ENCODE data around the gene VSIG8. TPM values are rescaled to one million over a fixed set of nuclear protein-coding genes. Genes with fewer than 3 reads are reported as not detected.
"Not testable (repeated sequence)": the region's sequence is repeated elsewhere in the genome, so short reads cannot be mapped to it uniquely, and the experiment has no call there.

The VSIG8 gene
- total and polyA plus RNA-seq, 9 donors = 0.06 to 0.48 (median 0.22) TPM; not detected in 3

DNA sequence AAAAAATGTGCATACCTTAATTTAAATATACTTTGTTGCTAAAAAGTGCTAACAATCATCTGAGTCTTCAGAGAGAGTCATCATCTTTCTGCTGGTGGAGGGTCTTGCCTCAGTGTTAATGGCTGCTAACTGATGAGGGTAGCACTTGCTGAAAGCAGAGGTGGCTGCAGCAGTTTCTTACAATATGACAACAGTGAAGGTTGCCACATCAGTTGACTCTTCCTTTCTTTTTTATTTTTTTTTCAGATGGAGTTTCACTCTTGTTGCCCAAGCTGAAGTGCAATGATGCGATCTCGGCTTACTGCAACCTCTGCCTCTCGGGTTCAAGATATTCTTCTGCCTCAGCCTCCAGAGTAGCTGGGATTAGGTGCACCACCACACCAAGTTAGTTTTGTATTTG is 40.1 kb upstream of the VSIG8 start:
- H3K4me1 ChIP-seq (ENCODE audit: insufficient read depth) = peaks cover 4% of the 10 kb centered on the region
- H3K27ac ChIP-seq = no peak overlapping the region
- TF ChIP-seq EP300 (IDR thresholded peaks at IDR 0.05) (no peak), POLR2A (IDR thresholded peaks at IDR 0.05) (no peak)
- TF ChIP-seq, protein P1, sequence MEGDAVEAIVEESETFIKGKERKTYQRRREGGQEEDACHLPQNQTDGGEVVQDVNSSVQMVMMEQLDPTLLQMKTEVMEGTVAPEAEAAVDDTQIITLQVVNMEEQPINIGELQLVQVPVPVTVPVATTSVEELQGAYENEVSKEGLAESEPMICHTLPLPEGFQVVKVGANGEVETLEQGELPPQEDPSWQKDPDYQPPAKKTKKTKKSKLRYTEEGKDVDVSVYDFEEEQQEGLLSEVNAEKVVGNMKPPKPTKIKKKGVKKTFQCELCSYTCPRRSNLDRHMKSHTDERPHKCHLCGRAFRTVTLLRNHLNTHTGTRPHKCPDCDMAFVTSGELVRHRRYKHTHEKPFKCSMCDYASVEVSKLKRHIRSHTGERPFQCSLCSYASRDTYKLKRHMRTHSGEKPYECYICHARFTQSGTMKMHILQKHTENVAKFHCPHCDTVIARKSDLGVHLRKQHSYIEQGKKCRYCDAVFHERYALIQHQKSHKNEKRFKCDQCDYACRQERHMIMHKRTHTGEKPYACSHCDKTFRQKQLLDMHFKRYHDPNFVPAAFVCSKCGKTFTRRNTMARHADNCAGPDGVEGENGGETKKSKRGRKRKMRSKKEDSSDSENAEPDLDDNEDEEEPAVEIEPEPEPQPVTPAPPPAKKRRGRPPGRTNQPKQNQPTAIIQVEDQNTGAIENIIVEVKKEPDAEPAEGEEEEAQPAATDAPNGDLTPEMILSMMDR (IDR thresholded peaks at IDR 0.05) = no peak
- H3K9me3 ChIP-seq = no peaks in the 10 kb centered on the region
- H3K36me3 ChIP-seq = no peaks in the 10 kb centered on the region
- no peak overlapping the region for H3K4me3 ChIP-seq
- WGBS, 3 donors = 95 to 100% (median 96%) methylated on average over 3 of the region's 3 CpGs
- no peak for DNase-seq
- intact Hi-C loops (cut with DNase I) = no loop called here
- H3K27me3 ChIP-seq = no peaks in the 10 kb centered on the region

DNA sequence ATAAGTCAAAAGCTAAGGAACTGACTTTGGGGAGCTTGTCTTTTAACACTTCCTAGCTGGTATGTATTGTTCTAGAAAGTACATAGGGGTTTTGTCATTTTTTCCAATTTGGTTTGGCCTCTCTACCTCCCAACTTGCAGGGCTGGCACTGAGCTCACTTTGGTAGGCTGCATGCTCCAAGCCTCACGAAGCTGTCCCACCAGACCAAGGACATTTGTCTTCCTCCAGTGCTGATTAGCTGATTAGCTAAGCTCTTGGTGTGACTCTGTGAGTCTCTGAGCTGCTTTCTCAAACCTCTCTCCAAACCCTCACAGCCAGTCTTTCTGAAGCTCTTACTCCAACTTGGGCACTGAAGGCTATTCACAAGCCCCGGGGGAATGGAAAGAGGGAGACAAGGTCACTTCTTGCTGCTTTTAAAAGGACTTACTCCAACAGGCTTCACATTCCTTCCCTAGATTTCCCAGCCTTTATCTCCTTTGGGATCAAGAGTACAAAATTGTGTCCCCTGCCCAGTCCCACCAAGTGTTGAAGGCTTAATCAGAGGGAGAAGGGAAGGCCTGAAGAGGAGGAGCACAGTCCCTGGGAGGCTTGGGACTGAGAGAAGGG is 38.4 kb upstream of the VSIG8 start:
- H3K4me3 ChIP-seq = no peak overlapping the region
- H3K9me3 ChIP-seq = no peaks in the 10 kb centered on the region
- 76 to 91% (median 87%) methylated on average over 2 of the region's 2 CpGs for WGBS, 3 donors
- no peaks in the 10 kb centered on the region for H3K36me3 ChIP-seq
- no peak for DNase-seq
- H3K27ac ChIP-seq = no peak overlapping the region
- TF ChIP-seq, protein P1 (IDR thresholded peaks at IDR 0.05) = no peak
- TF ChIP-seq POLR2A (IDR thresholded peaks at IDR 0.05) = no peak
- TF ChIP-seq EP300 (IDR thresholded peaks at IDR 0.05) = no peak
- intact Hi-C loops (cut with DNase I) = no loop called here
- no peaks in the 10 kb centered on the region for H3K27me3 ChIP-seq
- peaks cover 4% of the 10 kb centered on the region for H3K4me1 ChIP-seq (ENCODE audit: insufficient read depth)

DNA sequence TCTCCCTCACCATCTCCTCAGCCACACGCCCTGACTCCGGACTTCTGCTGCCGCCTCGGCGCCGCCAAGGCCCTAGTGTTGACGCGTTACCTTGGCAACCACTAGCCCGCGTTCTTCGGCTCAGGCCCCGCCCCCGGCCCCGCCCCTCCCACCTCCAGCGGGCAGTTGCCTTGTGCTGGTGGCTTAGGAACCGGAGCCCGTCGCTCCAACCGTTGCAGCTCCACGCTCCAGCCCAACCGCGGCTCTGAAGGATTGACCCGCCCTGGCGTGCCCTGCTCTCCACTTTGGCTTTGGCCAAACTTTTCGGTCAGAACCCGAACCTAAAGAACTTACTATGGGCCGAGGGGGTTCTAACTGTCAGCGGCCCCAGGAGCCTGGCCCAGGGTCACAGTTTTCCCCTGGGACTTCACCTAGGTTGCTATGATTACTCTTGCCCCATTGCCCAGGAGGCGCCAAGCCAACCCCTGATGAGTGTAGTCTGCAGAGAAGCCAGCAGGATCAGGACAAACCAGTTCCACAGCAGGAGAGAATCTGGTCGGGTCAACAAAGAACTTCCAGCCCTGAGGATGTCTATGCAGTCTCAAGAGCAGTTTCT is 37.7 kb upstream of the VSIG8 start, which contains the start of gene CFAP45:
CFAP45 (minus strand) TSS at position 80 of the 595 bp plus-strand sequence; CDS start at position 13, 67 bp downstream.
- Histone ChIP-seq H3K4me3 (no peak within 1 kb of the TSS), H3K4me1 (ENCODE audit: insufficient read depth) (peaks cover 4% of the 10 kb centered on the region), H3K36me3 (no peaks in the 10 kb centered on the region), H3K9me3 (no peaks in the 10 kb centered on the region), H3K27me3 (no peaks in the 10 kb centered on the region), H3K27ac (no peak within 1 kb of the TSS)
- DNase-seq = peak; percentile 31 to 73 (median 71)
- TF ChIP-seq POLR2A (IDR thresholded peaks at IDR 0.05) = no peak
- no peak for TF ChIP-seq EP300 (IDR thresholded peaks at IDR 0.05)
- TF ChIP-seq, protein P1 (IDR thresholded peaks at IDR 0.05) = no peak
- 16 to 20% (median 18%) methylated on average over 30 of the region's 30 CpGs for WGBS, 3 donors
- intact Hi-C loops (cut with DNase I) = no loop called here

DNA sequence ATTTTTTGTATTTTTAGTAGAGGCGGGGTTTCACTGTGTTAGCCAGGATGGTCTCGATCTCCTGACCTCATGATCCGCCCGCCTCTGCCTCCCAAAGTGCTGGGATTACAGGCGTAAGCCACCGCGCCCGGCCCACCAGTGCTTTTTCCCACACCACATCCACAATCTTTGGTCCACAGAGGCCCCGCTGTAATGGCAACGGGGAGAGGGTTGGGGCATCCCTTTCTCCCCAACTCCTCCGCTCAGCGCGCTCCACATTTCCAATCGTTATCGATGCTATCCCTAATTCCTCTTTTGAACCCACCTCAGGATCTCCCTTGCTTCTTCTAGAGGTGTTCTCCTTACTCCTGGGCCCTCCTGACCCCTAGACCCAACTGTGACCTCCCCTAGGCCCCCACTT is 37.2 kb upstream of the VSIG8 start:
- 87 to 90% (median 89%) methylated on average over 12 to 15 of the region's 15 CpGs for WGBS, 3 donors
- H3K4me3 ChIP-seq; H3K36me3 ChIP-seq; H3K9me3 ChIP-seq; H3K27ac ChIP-seq; H3K4me1 ChIP-seq (ENCODE audit: insufficient read depth); H3K27me3 ChIP-seq; DNase-seq: not testable (repeated sequence)
- intact Hi-C loops (cut with DNase I) = loop anchor here in 1 of 4 donors (5.0 kb wide), 1 partner anchor 272 kb away; no protein-coding TSS in a partner anchor

DNA sequence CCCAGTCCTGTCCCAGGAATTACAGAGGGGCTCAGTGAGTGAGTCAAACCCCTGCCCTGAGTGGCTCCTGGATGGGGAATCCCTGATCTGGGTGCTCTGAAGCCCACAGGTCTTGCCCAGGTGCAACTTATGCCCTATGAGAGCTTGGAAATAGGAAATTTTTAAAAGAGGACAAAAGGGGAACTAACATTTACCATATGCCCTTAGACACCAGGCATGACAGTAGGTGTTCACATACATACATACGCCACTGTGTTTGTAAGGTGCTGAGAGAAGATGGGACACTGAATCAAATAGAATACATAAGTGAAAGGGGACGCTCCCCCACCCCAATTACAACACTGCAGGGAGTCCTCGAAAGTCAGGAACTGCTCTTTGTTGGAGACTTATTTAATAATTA is 36.1 kb upstream of the VSIG8 start:
- Histone ChIP-seq H3K27me3 (no peaks in the 10 kb centered on the region), H3K4me1 (ENCODE audit: insufficient read depth) (peaks cover 4% of the 10 kb centered on the region)

More for the DNA sequence above, 36.1 kb upstream of the VSIG8 start:
- Histone ChIP-seq H3K36me3 (no peaks in the 10 kb centered on the region), H3K4me3 (no peak overlapping the region), H3K9me3 (no peaks in the 10 kb centered on the region), H3K27ac (no peak overlapping the region)
- 94 to 96% (median 94%) methylated on average over 3 of the region's 3 CpGs for whole genome bisulfite sequencing, 3 donors
- intact Hi-C loops (cut with DNase I) = loop anchor here in 1 of 4 donors (5.0 kb wide), 1 partner anchor 271 kb away; no protein-coding TSS in a partner anchor
- TF ChIP-seq EP300 (IDR thresholded peaks at IDR 0.05) = no peak
- TF ChIP-seq POLR2A (IDR thresholded peaks at IDR 0.05) = no peak
- TF ChIP-seq, protein P1 (IDR thresholded peaks at IDR 0.05) = no peak
- no peak for DNase-seq

All from ovary (tissue), 9 donors.